AG10803 (cell line): Measurements from ENCODE around the gene CEP162.
"Not testable (repeated sequence)": the region's sequence is repeated elsewhere in the genome, so short reads cannot be mapped to it uniquely, and the experiment has no call there.

Source experiments
- DNase-seq: peaks from one replicate; pipeline ENCODE4 v3.0.0; 2010; ENCODE audit warnings: low read depth
- H3K4me3 ChIP-seq: 2 replicates; pipeline ENCODE4 v1.5.1; 2011; ENCODE audit warnings: mild to moderate bottlenecking, low read length, control low read depth
- TF ChIP-seq, protein P1 (sequence below): conservative IDR thresholded peaks from 2 replicates; pipeline ENCODE4 v1.5.1; 2011; ENCODE audit warnings: mild to moderate bottlenecking, low read length, control low read depth, inconsistent platforms

The CEP162 gene

DNA sequence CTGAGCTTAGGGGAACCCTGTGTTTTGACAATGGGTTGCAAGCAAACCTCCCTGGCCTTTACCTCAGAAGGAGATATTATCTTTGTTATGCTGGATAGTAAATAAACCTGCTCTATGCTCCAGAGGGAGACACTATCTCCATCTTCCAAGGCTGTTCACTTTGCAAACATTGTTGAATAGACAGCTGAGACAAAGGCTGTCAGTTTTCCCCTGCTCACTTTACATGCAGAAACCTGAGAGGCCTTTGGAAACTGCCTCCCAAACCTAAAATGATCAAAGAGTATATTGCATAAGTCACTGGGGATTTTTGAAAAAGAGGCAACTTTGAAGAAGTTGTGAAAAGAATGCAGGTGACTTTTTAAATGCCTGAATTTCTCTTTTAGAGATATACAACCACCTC lies 132.3 kb downstream of the CEP162 start:
- H3K4me3 ChIP-seq: no peak overlapping the region
- DNase-seq: no peak
- TF ChIP-seq, protein P1, sequence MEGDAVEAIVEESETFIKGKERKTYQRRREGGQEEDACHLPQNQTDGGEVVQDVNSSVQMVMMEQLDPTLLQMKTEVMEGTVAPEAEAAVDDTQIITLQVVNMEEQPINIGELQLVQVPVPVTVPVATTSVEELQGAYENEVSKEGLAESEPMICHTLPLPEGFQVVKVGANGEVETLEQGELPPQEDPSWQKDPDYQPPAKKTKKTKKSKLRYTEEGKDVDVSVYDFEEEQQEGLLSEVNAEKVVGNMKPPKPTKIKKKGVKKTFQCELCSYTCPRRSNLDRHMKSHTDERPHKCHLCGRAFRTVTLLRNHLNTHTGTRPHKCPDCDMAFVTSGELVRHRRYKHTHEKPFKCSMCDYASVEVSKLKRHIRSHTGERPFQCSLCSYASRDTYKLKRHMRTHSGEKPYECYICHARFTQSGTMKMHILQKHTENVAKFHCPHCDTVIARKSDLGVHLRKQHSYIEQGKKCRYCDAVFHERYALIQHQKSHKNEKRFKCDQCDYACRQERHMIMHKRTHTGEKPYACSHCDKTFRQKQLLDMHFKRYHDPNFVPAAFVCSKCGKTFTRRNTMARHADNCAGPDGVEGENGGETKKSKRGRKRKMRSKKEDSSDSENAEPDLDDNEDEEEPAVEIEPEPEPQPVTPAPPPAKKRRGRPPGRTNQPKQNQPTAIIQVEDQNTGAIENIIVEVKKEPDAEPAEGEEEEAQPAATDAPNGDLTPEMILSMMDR: no peak

DNA sequence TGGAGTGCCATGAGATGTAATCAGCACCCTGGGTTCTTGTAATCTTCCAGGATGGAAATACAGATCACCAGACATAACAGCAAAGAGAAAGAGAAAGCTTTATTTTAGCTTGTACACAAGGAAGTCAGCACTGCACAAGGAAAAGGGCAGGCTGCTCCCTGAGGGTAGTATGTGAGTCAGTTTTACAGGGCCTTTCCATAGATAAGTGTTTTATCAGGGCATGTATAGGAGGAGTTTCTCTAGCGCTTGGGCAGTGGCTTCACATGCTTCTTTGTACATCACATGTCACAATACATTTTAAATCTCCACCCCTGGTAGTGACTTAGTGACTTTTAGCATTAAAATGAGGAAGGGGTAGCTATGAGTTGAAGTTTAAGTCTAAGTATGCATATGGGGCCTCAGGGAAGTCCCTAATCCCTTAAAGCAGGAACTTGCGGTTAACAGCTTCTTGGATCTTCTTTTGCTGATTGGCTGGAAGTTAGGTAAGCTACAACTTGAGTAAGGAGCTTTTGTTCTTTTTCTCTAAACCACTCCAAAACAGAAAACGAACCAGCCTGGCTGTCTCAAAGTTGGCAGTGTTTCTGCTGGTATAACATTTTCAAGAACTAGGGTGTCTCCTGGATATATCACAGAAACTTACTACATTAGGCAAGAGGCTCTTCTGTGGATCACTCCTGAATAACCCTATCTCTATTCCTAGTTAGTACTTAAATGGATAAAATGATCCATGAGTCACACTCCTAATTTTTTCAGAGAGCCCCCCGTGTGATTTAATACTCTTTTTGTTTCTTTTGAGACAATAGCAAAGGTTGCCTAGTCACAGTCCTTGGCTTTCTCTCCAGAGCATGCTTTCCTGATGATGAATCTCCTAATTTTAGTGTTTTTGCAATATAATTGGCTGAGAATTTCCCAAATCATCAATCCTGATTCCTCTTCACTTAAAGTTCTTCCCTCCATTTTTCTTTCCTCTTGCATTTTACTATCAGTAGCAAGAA lies 133.7 kb downstream of the CEP162 start:
- H3K4me3 ChIP-seq: no peak overlapping the region
- TF ChIP-seq, protein P1: no peak
- DNase-seq: peak; percentile 29

DNA sequence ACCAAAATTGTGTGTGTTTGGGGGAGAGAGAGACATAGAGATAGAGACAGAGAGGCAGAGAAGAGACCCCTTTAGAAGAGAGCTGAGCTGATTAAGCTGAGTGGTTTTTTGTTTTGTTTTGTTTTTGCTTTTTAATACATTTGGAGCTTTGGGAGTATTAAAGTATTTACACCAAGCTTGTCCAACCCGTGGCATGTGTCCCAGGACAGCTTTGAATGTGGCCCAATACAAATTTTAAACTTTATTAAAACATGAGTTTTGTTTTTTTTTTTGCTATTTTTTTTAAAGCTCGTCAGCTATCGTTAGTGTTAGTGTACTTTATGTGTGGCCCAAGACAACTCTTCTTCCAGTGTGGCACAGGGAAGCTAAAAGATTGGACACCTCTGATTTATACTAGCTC lies 137.9 kb downstream of the CEP162 start:
- TF ChIP-seq, protein P1: no peak
- no peak for DNase-seq
- no peak overlapping the region for H3K4me3 ChIP-seq

DNA sequence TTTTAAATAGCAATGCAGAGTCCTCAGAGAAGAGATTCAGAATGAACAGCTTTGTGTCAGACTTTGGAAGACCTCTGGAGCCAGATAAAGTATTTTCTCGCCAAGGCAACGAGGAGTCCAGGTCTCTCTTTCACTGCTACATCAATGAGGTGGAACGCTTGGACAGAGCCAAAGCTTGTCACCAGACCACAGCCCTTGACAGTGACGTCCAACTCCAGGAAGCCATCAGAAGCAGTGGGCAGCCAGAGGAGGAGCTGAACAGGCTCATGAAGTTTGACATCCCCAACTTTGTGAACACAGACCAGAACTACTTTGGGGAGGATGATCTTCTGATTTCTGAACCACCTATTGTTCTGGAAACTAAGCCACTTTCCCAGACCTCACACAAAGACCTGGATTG lies 138.4 kb downstream of the CEP162 start:
- no peak for DNase-seq
- TF ChIP-seq, protein P1: no peak
- H3K4me3 ChIP-seq: no peak overlapping the region

DNA sequence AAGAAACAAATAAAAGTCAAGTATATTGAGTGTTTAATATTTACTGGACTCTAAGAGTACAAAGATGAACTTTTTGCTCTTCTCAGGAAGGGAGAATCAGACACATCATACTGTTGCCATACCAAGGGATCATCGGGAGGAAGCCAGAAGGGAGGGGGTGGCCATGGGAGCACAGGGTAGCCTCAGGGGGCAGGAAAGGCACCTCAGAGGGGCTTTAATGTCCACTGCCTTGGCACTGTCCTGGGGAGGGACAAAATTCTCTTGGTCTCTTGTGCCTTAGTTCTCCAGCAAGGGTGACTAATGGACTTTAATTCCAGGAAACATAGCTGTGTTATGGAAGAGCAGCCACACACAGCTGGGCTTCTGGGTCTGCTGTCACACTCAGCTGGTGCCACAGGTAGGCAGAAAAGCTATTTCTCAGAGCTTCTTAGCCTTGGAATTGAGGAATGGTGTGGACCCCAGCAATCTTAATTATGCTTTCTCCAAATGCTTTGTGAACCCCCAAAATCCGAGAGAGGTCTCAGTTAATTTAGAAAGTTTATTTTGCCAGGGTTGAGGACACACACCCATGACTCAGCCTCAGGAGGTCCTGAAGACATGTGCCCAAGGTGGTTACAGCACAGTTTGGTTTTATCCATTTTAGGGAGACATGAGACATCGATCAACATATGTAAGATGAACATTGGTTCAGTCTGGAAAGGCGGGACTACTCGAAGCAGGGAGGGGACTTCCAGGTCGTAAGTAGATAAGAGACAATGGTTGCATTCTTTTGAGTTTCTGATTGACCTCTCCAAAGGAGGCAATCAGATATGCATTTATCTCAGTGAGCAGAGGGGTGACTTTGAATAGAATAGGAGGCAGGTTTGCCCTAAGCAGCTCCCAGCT lies 140.7 kb downstream of the CEP162 start:
- DNase-seq: no peak
- TF ChIP-seq, protein P1: no peak
- H3K4me3 ChIP-seq: no peak overlapping the region

DNA sequence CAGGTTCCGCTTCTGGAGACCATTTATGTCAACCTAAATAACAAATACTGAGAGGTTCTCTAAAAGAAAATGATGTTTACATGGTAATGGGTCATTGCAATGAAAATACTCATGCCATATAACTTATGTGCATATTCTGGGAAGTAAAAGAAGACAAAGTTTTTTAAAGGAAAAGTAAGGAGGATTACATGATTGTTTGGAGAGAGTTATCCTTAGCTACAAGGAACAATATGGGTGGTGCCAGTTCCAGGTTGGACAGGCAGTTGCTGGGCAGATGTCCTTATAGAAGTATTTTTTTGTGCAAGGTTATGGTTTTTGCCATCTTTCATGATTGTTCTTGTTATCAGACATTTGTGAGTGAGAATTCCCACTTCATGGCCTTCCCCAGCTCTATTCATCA lies 141.4 kb downstream of the CEP162 start:
- no peak for DNase-seq
- TF ChIP-seq, protein P1: no peak
- H3K4me3 ChIP-seq: no peak overlapping the region

DNA sequence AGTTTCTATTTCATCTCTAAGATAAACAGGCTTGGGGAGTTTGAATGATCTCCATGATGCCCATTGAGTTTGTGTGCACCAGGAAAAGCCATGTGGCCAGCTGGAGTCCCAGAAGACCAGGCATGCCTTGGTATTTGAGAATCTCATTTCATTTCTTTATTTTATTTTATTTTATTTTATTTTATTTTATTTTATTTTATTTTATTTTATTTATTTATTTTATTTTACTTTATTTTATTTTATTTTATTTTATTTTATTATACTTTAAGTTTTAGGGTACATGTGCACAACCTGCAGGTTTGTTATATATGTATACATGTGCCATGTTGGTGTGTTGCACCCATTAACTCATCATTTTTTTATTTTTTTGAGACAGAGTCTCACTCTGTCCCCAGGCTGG lies 142.7 kb downstream of the CEP162 start:
- not testable (repeated sequence) for H3K4me3 ChIP-seq, DNase-seq
